ENCODE measurements around the gene PWP1.

The PWP1 gene

DNA sequence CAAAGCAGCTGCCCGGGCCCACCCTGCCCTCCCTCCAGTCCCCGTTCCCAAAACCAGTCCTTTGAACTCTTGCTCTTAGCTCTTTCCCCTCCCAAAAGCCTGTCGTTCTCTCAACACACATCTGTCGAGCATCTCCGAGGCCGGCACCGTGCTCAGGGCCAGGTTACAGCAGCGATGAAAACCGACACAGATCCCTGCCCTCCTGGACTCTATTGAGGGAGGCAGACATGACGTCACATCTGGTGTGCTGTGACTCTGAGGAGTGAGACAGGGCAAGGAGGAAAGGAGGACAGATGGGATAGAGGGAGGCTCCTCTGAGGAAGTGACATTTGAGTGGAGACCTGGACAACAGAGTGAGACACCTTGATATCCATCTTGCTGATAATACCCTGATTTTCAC lies 34.6 kb upstream of the PWP1 start:
- DNase-seq (ENCODE audit: extremely low read depth, low read depth) = no peak
- H3K4me3 ChIP-seq (replicated peaks; ENCODE audit: low read depth, low read length) = no peak overlapping the region
- TF ChIP-seq, protein P1, sequence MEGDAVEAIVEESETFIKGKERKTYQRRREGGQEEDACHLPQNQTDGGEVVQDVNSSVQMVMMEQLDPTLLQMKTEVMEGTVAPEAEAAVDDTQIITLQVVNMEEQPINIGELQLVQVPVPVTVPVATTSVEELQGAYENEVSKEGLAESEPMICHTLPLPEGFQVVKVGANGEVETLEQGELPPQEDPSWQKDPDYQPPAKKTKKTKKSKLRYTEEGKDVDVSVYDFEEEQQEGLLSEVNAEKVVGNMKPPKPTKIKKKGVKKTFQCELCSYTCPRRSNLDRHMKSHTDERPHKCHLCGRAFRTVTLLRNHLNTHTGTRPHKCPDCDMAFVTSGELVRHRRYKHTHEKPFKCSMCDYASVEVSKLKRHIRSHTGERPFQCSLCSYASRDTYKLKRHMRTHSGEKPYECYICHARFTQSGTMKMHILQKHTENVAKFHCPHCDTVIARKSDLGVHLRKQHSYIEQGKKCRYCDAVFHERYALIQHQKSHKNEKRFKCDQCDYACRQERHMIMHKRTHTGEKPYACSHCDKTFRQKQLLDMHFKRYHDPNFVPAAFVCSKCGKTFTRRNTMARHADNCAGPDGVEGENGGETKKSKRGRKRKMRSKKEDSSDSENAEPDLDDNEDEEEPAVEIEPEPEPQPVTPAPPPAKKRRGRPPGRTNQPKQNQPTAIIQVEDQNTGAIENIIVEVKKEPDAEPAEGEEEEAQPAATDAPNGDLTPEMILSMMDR (IDR thresholded peaks at IDR 0.05; ENCODE audit: low read depth, low read length, missing control alignments) = no peak

DNA sequence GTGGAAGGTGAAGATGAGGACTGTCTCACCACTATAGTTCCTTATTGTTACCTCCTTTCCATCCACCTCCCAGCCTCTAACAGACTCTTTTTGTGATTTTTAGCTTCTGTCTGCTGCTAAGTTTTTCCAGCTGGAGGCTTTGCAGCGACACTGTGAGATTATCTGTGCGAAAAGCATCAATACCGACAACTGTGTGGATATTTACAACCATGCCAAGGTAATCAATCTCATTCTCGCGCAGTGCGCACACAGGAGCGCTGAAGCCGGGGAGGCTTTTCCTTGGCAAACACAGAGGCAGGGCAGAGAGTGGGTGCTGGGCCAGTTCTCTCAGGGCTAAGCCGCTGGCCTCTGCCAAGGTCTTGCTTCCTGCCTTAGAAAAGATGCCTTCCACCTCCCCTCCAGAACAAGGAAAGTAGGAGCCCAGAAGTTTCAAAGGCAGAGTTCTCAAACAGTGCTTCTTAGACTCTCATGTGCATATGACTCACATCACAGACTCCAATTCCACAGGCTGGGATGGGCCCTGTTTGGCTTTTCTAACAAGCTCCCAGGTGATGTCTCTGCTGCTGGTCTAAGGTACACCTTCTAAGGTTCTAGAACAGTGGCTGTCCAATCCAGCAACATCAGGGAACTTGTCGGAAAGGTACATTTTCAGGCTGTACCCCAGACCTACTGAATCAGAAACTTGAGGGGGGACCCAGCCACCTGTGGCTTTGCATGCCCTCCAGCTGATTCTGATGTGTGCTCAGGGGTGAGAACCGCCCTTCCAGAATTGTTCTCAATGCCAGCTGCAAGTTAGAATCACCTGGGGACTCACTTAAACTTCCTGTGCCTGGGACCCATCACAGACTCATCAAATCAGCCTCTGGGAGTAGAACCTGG lies 33.8 kb upstream of the PWP1 start:
- no peak overlapping the region for H3K4me3 ChIP-seq (replicated peaks; ENCODE audit: low read depth, low read length)

DNA sequence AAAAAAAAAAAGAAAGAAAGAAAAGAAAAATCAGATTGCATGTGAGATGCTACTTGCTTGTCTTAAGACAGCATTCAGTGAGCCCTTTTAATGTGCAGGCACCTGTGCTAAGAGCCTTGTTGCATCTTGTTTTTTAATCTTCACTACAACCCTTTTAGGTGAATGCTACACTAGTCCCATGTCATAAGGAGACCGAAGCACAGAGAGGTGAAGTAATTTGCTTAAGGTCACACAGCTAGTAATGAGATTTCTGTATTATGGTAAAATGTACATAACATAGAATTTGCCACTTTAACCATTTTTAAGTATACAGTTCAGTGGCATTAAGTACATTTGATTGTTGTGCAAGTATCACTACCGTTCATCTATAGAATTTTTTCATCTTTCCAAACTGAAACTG lies 32.1 kb upstream of the PWP1 start:
- no peak overlapping the region for H3K4me3 ChIP-seq (replicated peaks; ENCODE audit: low read depth, low read length)
- TF ChIP-seq, protein P1 (IDR thresholded peaks at IDR 0.05; ENCODE audit: low read depth, low read length, missing control alignments) = no peak
- DNase-seq (ENCODE audit: extremely low read depth, low read depth) = no peak

More for the DNA sequence above, 33.8 kb upstream of the PWP1 start:
- no peak for DNase-seq (ENCODE audit: extremely low read depth, low read depth)
- TF ChIP-seq, protein P1 (IDR thresholded peaks at IDR 0.05; ENCODE audit: low read depth, low read length, missing control alignments) = no peak

DNA sequence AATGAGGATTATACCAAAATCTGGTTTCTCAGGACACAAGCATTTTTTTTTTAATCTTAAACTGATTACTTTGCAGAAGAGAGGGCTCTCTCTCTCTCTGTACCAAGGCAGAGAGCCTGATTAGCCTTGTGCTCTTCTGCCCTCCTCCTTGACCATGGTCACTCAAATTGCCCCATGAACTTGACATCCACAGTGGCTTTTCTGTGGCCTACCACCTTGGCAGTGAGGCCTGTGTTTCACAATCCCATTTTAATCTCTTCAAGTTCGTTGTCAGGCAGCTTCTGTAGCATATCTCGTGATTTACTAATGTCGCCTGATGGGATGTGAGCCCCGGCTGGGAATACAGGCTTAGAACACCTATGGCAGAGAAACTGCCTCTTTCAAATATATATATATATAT lies 30.7 kb upstream of the PWP1 start:
- no peak overlapping the region for H3K4me3 ChIP-seq (replicated peaks; ENCODE audit: low read depth, low read length)
- TF ChIP-seq, protein P1 (IDR thresholded peaks at IDR 0.05; ENCODE audit: low read depth, low read length, missing control alignments) = no peak
- DNase-seq (ENCODE audit: extremely low read depth, low read depth) = no peak

DNA sequence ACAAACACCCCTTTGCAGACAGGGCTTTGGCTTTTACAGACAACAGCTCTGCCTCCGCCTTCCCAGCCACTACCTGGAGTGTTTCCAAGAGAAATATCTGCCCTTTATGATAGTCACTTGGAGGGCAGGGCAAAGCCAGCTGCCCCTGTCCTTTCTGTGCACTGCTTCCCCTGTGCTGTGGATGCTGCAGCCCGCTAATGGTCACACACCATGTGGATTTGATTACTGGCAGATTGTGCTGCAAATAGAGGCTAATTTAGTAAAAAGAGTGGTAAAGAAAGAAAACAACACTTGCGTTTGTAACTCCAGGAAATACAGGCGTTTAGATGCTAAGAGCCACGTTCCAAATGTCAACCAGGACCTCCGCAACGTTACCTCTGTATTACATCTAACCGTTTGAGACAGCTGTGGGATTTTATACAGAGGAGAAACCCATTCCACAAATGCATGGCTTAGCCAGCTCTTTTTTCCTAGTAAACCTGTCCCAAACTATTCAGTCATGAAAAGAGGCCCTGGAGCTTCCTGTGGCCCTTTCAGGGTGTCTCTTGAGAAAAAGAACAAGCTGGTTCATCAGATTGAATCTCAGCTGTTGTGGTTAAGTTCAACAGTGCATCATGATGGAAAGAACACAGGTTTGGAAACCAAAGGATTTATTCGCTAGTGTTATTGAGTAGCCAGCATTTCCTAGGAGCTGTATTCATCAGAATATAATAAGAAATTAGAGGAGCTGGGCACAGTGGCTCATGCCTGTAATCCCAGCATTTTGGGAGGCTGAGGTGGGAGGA lies 30.1 kb upstream of the PWP1 start:
- no peak overlapping the region for H3K4me3 ChIP-seq (replicated peaks; ENCODE audit: low read depth, low read length)
- TF ChIP-seq, protein P1 (IDR thresholded peaks at IDR 0.05; ENCODE audit: low read depth, low read length, missing control alignments) = no peak

DNA sequence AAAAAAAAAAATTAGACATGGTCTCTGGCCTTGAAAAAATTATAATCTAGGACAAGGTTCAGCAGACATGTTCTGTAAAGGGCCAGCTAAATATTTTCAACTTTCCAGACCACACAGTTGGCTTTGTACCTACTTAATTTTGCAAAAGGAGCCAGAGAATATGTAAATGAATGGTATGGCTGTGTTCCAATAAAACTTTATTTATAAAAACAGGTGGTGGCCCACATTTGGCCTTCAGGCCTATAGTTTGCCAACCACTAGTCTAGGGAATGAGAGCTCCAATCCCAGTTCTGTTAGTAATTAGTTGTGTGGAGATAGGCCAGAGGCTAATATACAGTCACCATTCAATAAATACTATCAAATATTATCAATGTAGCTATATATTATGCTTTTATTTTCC lies 29.3 kb upstream of the PWP1 start:
- TF ChIP-seq, protein P1 (IDR thresholded peaks at IDR 0.05; ENCODE audit: low read depth, low read length, missing control alignments) = no peak
- no peak overlapping the region for H3K4me3 ChIP-seq (replicated peaks; ENCODE audit: low read depth, low read length)
- DNase-seq (ENCODE audit: extremely low read depth, low read depth) = no peak

More for the DNA sequence above, 30.1 kb upstream of the PWP1 start:
- peak; percentile 14 for DNase-seq (ENCODE audit: extremely low read depth, low read depth)

Measured in HFF-Myc (cell line).